ENCODE measurements around the gene AFAP1L1.

Gene AFAP1L1

GRCh38 chr5:149378241-149378820 is 106.7 kb downstream of the AFAP1L1 start:
- POLR2A ChIA-PET, result no interaction called here

GRCh38 chr5:149379177-149379761 is 107.6 kb downstream of the AFAP1L1 start, which contains the start of gene IL17B:
Gene IL17B (minus strand): TSS chr5:149379292. CDS start chr5:149379225, 67 bp downstream.
- POLR2A ChIA-PET, result interaction anchor here (1.2 to 4.3 kb wide), 2 partner anchors 29 to 55 kb away, joined by 3 to 19 read pairs; no protein-coding TSS in a partner anchor
- H3K4me3 ChIP-seq (ENCODE audit: low read depth, low read length), result no peak within 1 kb of the TSS
- CTCF ChIA-PET, result interaction anchor here (0.5 to 21.8 kb wide), 10 partner anchors 11 to 188 kb away, joined by 3 to 737 read pairs (median 4); no protein-coding TSS in a partner anchor
- no peak for TF ChIP-seq CTCF (IDR thresholded peaks at IDR 0.05; ENCODE audit: insufficient read depth, low read length, missing control alignments)
- DNase-seq (ENCODE audit: low read depth, low spot score), result no peak

More at GRCh38 chr5:149378241-149378820, 106.7 kb downstream of the AFAP1L1 start:
- no peak overlapping the region for H3K4me3 ChIP-seq (ENCODE audit: low read depth, low read length)
- CTCF ChIA-PET, result interaction anchor here (2.0 to 21.8 kb wide), 5 partner anchors 7 to 63 kb away, joined by 17 to 737 read pairs (median 470); partner anchors contain the start of gene IL17B
- no peak for TF ChIP-seq CTCF (IDR thresholded peaks at IDR 0.05; ENCODE audit: insufficient read depth, low read length, missing control alignments)
- DNase-seq (ENCODE audit: low read depth, low spot score), result no peak

DNA sequence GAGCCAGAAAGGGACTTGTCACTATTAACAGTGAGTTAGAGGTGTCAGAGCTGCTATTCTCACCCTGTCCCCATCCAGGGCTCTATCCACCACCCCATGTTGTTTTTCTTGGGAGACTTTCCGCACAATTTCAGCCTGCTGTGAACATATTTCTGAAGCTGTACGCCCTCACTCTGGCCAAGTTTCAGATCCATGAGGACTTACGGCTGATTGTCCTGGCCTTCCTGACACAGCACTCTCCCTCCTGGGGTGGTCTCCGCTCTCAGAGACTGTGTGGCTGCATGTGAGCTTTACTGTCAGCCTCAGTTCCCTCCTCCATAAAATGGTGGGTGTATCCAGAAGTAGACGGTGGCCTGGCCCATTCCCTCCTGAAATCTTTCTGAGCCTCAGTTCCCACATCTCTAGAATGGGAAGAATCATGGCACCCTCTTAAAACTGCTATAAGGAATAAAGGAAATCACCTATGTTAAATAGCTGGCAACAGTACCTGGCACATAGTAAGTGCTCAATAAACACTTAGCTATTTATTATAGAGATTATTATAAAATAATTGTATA is 108.2 kb downstream of the AFAP1L1 start:
- ChIA-PET POLR2A (interaction anchor here (1.2 to 4.3 kb wide), 2 partner anchors 29 to 54 kb away, joined by 3 to 19 read pairs; no protein-coding TSS in a partner anchor), CTCF (interaction anchor here (0.8 to 21.8 kb wide), 13 partner anchors 10 to 238 kb away, joined by 3 to 737 read pairs (median 4); no protein-coding TSS in a partner anchor)
- DNase-seq (ENCODE audit: low read depth, low spot score), result no peak
- no peak overlapping the region for H3K4me3 ChIP-seq (ENCODE audit: low read depth, low read length)
- TF ChIP-seq CTCF (IDR thresholded peaks at IDR 0.05; ENCODE audit: insufficient read depth, low read length, missing control alignments), result no peak

DNA sequence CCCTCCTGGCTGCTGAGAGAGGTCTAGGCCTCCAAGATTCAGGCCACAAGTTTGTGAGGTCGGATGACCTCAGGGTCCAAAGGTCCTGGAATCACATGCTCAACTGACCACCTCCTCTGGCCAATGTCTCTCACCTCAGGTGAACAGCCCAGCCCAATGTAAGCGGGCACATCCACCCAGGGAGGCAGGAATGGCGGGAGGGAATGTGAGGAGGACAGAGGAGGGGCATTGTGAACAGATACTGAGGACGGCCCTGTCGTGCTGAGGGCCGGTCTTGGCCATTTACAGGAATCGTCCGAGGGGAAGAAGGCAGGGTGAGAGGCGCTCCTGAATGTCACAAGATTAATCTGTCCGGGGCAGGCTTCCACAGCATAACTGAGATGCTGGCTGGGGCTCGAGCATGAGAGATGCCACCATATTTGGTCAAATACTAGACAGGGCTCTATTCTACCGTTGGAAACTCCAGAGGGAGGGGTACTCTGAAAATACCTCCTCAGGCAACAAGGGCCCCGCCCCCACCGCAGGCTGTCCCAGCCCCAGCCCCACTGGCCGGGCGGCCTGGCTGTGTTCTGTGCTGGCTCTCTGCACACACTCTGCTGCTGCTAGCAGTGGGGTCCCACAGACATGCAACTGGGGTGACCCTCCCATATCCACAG is 108.9 kb downstream of the AFAP1L1 start:
- no peak for DNase-seq (ENCODE audit: low read depth, low spot score)
- ChIA-PET POLR2A (interaction anchor here (0.7 to 4.3 kb wide), 6 partner anchors 26 to 54 kb away, joined by 3 to 19 read pairs (median 4); no protein-coding TSS in a partner anchor), CTCF (interaction anchor here (1.0 to 21.8 kb wide), 27 partner anchors 9 to 238 kb away, joined by 3 to 737 read pairs (median 6); partner anchors contain the start of genes CSNK1A1 and PCYOX1L)
- no peak overlapping the region for H3K4me3 ChIP-seq (ENCODE audit: low read depth, low read length)
- no peak for TF ChIP-seq CTCF (IDR thresholded peaks at IDR 0.05; ENCODE audit: insufficient read depth, low read length, missing control alignments)

GRCh38 chr5:149381261-149381985 is 109.8 kb downstream of the AFAP1L1 start:
- no peak for TF ChIP-seq CTCF (IDR thresholded peaks at IDR 0.05; ENCODE audit: insufficient read depth, low read length, missing control alignments)
- peak overlapping the region; percentile 18; the same call in 1 of the 2 replicates for H3K4me3 ChIP-seq (ENCODE audit: low read depth, low read length)
- CTCF ChIA-PET, result interaction anchor here (0.9 to 21.8 kb wide), 28 partner anchors 8 to 237 kb away, joined by 3 to 737 read pairs (median 6); partner anchors contain the start of genes CSNK1A1 and PCYOX1L
- DNase-seq (ENCODE audit: low read depth, low spot score), result no peak
- POLR2A ChIA-PET, result interaction anchor here (0.7 to 4.3 kb wide), 6 partner anchors 25 to 53 kb away, joined by 3 to 19 read pairs (median 4); no protein-coding TSS in a partner anchor

Measured in AG04449 (cell line).